ENCODE data around the gene EREG. TPM values are rescaled to one million over a fixed set of nuclear protein-coding genes. Genes with fewer than 3 reads are reported as not detected.

EREG gene
- total RNA-seq = 0.22 TPM

DNA sequence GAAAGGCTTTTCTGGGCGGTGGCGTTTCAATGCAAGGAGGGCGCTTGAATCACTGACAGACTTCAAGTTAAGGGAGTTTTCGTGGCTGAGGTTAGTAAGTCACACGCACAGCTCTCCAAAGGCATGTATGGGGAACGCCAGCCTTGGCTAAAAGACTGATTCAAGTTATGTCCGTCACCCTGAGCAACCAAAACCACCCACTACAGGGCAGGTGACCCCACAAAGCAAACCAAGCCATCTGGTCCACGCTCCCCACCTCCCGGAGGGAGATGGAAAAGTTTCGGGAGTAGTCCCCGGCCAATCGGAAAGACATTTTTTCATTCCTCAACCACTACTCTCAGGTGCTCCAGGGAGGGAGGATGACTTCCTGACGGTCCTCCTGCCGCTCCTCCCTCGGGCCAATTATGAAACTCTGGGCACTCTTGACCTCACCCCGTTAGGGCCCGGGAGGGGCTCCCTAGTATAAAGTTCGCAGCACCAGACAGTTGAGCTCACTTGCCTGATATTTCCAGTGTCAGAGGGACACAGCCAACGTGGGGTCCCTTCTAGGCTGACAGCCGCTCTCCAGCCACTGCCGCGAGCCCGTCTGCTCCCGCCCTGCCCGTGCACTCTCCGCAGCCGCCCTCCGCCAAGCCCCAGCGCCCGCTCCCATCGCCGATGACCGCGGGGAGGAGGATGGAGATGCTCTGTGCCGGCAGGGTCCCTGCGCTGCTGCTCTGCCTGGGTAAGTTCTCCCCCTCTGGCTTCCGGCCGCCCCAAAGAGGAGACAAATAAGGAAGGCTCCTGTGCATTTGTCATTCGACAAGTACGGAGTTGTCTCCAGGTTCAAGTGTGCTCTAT is at the start of gene EREG:
Gene EREG (plus strand): TSS at position 494 of the 840 bp plus-strand sequence. CDS start 164 bp downstream, at position 658.
- DNase-seq (ENCODE audit: low spot score) (no peak), ATAC-seq (peak; percentile 60)
- intact Hi-C loops (cut with DNase I) = loop anchor here (5.0 kb wide), 1 partner anchor 317 kb away; no protein-coding TSS in a partner anchor

- no peak for DNase-seq (ENCODE audit: low spot score)
- no peak for ATAC-seq
- intact Hi-C loops (cut with DNase I) = no loop called here
Observed at GRCh38 chr4:74315376-74315775, 49.6 kb upstream of the EREG start.

GRCh38 chr4:74316397-74316796 is 48.5 kb upstream of the EREG start:
- no peak for DNase-seq (ENCODE audit: low spot score)
- intact Hi-C loops (cut with DNase I) = no loop called here
- no peak for ATAC-seq

DNA sequence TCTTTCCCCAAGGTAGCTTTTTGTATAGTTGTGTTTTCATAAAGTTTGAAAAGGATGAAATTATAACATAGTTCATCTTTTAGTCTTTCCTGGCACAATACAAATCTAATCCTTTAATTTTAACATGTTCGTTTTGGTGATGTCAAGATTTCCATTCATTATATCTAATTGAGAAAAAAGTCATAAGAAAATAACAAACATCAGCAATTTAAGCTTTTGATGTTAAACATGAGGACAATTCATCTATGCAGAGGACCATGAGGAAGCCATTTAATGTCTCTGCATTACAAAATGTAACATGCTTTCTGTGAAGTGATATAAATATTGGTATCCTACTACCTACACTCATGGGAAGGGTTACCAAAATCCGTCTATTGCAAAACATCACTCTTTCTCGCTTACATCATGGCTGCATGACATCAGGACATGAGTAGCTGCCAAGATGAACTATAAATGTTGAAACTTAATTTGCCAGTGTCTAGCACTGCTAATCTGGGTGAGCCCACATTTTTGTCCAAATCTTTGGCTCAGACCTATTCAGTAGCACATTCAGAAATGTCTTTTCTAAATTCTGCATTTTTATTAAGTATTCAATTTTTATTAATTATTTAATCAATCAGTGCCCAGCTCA is 47.2 kb upstream of the EREG start:
- ATAC-seq (no peak), DNase-seq (ENCODE audit: low spot score) (no peak)
- intact Hi-C loops (cut with DNase I) = no loop called here

GRCh38 chr4:74318276-74318675 is 46.7 kb upstream of the EREG start:
- DNase-seq (ENCODE audit: low spot score) = no peak
- intact Hi-C loops (cut with DNase I) = no loop called here
- ATAC-seq = no peak

DNA sequence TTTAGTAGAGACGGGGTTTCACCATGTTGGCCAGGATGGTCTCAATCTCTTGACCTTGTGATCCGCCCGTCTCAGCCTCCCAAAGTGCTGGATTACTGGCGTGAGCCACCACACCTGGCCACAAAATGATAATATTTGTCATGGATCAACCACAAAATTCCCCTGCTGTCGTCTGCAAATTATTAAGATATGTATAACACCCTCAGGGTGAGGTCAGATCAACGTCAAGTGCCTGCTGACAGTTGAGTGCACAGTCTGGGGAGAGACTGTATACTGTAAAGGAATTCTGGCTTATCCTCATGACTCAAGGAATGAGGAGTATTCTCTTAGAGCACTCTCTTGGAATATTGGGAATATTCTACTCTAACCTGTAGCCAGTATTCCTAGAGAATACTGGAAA is 45.5 kb upstream of the EREG start:
- intact Hi-C loops (cut with DNase I) = no loop called here
- DNase-seq (ENCODE audit: low spot score) (no peak), ATAC-seq (no peak)

- no peak for DNase-seq (ENCODE audit: low spot score)
- intact Hi-C loops (cut with DNase I) = no loop called here
- ATAC-seq = no peak
Observed at GRCh38 chr4:74320559-74321118, 44.3 kb upstream of the EREG start.

DNA sequence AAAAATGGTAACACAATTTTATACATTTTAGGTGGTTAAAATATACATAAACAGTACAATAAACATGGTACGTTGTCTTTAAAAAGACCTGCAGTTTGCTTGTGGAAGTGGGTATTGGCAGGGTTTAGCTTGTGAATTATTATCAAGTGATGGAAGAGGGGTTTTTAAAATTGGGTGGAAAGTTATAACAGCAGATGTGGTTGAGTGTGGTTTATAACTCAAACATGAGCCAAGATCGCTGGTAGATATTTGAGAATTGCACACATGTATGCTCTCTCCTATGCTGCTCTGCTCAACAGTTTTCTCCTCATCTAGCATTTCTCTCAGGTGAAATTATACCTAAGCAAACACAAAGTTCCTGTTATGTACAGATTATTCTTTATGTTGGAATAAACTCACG is 42.6 kb upstream of the EREG start:
- DNase-seq (ENCODE audit: low spot score) (no peak), ATAC-seq (no peak)
- intact Hi-C loops (cut with DNase I) = no loop called here

- DNase-seq (ENCODE audit: low spot score) (no peak), ATAC-seq (no peak)
- intact Hi-C loops (cut with DNase I) = no loop called here
Observed at GRCh38 chr4:74323663-74324062, 41.3 kb upstream of the EREG start.

- DNase-seq (ENCODE audit: low spot score) = no peak
- no peak for ATAC-seq
- intact Hi-C loops (cut with DNase I) = no loop called here
Observed at GRCh38 chr4:74324262-74324661, 40.7 kb upstream of the EREG start.

DNA sequence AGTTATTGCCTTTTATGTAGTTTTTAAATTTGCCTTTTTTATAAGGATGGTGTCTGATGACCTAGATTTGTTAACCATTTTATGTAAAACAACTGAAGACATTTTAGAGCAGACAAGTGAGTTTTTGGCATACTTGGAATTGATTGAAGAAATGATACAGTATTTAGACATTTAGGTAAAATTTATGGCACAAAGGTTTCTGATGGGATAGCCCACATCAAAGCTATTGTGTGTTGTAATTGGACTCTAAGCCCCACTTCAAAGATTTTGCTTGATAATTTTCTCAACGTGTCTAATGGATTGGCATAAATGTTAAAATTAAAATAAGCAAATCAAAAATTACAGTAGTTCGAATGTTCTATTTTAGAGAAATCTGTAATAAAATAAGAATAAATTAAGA is 39.1 kb upstream of the EREG start:
- ATAC-seq = no peak
- intact Hi-C loops (cut with DNase I) = no loop called here
- no peak for DNase-seq (ENCODE audit: low spot score)

DNA sequence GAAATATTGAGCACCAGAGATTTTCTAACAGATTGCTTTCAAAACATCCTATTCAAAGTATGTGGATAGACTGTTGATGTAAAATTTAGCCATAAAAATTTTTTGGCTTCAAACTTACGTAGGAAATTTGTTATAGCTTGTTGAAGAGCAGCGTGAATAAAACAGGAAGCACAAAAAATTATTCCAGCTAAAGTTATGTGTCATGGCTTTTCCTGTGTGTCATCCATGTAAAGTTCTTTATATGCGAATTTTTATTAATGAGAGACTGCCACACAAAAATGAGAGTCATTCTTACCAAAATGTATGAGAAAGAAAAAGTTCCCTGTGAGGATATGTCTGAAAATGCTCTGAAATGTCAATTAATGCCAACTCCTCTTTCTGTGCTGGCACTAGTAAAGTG is 37.2 kb upstream of the EREG start:
- ATAC-seq (no peak), DNase-seq (ENCODE audit: low spot score) (no peak)
- intact Hi-C loops (cut with DNase I) = no loop called here

GRCh38 chr4:74328501-74328900 is 36.4 kb upstream of the EREG start:
- DNase-seq (ENCODE audit: low spot score) = no peak
- intact Hi-C loops (cut with DNase I) = no loop called here

GRCh38 chr4:74329307-74329706 is 35.6 kb upstream of the EREG start:
- no peak for DNase-seq (ENCODE audit: low spot score)
- no peak for ATAC-seq
- intact Hi-C loops (cut with DNase I) = no loop called here

More at GRCh38 chr4:74328501-74328900, 36.4 kb upstream of the EREG start:
- no peak for ATAC-seq

GRCh38 chr4:74330295-74330750 is 34.6 kb upstream of the EREG start:
- DNase-seq (ENCODE audit: low spot score) (no peak), ATAC-seq (no peak)
- intact Hi-C loops (cut with DNase I) = no loop called here

DNA sequence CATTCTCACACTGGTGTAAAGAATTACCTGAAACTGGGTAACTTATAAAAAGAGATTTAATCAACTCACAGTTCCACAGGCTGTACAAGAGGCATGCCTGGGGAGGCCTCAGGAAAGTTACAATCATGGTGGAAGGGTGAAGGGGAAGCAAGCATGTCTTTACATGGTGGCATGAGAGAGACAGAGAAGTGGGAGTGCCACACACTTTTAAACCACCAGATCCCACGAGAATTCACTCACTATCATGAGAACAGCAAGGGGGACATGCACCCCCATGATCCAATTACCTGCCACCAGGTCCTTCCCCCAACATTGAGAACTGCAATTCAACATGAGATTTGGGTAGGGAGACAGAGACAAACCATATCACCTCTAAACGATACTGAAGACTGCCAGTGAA is 33.7 kb upstream of the EREG start:
- ATAC-seq (no peak), DNase-seq (ENCODE audit: low spot score) (no peak)
- intact Hi-C loops (cut with DNase I) = no loop called here

DNA sequence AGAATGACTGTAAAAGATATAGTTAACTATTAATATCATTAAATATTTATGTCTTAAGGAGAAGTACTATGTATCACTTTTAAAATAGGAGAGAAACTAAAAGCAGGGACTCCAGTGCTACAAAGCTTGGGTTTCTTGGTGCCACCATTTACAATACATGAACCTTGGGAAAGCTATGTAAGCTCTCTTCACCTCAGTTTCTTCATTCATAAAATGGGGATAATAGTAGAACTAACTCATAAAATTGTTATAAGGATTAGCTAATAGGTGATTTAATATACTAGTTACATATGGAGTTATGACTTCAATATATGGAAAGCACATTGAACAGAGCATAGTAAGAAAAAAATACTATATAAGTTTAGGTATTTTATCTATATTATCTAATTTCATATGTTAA is 33.0 kb upstream of the EREG start:
- ATAC-seq (no peak), DNase-seq (ENCODE audit: low spot score) (no peak)
- intact Hi-C loops (cut with DNase I) = no loop called here

DNA sequence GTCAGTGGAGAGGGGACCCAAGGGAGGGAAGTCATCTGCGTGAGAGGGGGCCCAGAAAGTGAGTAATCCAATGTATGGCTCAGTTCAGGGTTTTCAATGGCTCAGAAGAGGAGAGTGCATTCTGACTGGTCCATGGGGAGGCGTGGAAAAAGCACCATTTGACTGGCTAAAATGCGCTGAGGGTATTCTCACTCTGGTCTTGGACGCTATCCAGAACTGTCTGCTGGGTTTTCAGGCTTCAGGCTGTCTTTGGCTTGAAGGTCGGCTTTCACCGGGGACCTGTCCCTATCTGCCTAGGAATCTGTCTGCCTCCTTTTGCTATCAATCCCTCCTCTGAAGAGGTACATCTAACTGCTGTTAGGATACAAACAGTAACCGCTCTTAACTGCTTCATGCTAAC is 30.3 kb upstream of the EREG start:
- no peak for DNase-seq (ENCODE audit: low spot score)
- intact Hi-C loops (cut with DNase I) = no loop called here
- ATAC-seq = no peak

DNA sequence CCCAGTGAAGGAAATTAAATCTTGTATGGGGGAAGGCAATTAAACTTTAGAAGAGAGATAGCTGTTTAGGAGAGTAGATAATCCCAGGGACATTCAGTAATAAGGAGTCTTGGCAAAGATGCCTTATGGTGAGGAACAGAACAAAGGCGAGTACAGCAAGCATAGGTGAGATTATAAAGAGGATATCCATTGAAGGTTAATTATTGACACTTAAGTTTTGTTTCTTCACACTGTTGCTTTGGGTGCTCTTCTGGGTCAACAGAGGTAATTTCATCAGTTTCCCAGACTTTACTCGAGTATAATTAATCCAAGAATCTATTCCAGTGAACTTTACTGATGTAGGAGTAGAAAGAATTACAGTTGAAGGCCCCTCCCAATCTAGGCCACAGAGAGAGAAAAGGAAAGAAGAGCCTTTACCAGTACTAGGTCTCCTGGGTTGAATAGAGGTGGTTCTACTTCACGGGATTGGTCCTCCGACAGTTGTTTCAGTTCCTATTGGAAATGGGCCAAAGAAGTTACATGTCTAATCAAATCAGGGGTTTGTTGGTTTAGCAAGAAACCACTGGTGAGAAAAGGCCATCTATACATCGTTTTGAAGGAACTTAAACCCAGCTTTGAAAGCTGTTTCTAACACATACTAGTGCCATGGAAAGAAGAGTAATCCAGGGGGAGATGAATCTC is 29.5 kb upstream of the EREG start:
- intact Hi-C loops (cut with DNase I) = no loop called here
- ATAC-seq = no peak
- DNase-seq (ENCODE audit: low spot score) = no peak

Measured in sciatic nerve (tissue), 2 donors.